ENCODE measurements around the gene CD300H.

CD300H gene

GRCh38 chr17:74547736-74548135 is 19.6 kb downstream of the CD300H start:
- no peak for DNase-seq

DNA sequence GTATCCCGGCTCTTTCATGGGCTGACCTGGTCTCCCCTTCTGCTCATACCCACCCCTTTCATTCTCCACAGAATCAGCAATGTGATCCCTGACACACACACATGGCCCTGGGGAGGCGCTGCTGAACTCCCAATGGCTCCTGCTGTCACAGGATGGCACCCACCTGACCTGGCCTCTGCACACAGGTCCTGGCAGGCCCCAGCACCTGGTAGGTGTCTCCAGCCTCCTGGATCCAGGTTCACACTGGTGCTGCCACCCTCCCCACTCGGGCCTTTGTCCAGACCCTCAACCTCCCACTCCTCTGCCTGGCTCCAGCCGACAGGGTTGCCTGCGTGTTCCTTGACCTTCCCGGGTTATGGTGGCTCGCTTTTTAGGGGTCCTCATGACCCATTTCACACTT is 20.0 kb downstream of the CD300H start:
- no peak for DNase-seq

DNA sequence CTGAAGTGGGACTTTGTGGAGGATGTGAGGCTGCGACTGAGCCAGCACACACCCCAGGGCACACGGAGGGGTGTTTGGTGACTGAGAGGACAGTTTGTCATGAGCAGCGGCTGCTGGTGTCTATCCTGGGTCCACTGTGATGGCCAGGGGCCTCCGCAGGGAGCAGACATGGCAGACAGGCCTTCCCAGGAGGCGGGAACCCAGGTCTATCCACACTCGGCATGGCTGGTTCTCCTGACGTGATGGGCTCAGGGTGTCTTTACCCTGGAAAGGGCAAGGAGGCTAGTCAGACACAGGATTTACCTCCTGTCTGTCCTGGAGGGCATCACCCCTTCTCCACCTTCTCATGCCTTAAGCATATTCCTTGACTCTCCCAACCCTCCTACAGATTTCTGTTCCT is 20.7 kb downstream of the CD300H start:
- no peak for DNase-seq

GRCh38 chr17:74545843-74546230 is 21.5 kb downstream of the CD300H start, which contains the start of gene CD300C:
Gene CD300C, minus strand, starts transcription at chr17:74546115. Its CDS starts 333 bp downstream, at chr17:74545782.
- no peak for DNase-seq

- no peak for DNase-seq
Measured at GRCh38 chr17:74544991-74545842, 22.1 kb downstream of the CD300H start.

GRCh38 chr17:74543891-74544760 is 23.2 kb downstream of the CD300H start:
- DNase-seq: no peak

GRCh38 chr17:74543406-74543805 is 23.9 kb downstream of the CD300H start:
- no peak for DNase-seq

GRCh38 chr17:74542727-74543383 is 24.5 kb downstream of the CD300H start:
- no peak for DNase-seq

DNA sequence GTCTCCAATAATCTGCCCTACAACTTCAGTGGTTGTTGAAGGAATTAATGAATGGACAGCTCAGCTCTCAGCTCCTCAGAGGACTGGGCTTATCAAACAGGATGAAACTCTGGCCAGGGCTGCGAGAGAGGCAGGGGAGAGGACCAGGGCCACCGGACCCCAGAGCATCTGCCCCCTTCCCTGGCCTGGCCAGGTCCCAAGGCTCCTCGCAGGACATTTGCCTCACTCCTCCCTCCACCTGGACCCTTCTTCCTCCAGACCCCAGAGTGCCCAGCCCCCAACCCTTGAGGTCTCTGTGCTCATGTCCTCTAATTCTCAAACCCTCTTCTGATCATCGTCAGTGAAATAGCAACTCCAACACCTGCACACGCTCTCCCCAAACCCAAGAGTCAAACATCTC is 25.1 kb downstream of the CD300H start:
- no peak for DNase-seq

DNA sequence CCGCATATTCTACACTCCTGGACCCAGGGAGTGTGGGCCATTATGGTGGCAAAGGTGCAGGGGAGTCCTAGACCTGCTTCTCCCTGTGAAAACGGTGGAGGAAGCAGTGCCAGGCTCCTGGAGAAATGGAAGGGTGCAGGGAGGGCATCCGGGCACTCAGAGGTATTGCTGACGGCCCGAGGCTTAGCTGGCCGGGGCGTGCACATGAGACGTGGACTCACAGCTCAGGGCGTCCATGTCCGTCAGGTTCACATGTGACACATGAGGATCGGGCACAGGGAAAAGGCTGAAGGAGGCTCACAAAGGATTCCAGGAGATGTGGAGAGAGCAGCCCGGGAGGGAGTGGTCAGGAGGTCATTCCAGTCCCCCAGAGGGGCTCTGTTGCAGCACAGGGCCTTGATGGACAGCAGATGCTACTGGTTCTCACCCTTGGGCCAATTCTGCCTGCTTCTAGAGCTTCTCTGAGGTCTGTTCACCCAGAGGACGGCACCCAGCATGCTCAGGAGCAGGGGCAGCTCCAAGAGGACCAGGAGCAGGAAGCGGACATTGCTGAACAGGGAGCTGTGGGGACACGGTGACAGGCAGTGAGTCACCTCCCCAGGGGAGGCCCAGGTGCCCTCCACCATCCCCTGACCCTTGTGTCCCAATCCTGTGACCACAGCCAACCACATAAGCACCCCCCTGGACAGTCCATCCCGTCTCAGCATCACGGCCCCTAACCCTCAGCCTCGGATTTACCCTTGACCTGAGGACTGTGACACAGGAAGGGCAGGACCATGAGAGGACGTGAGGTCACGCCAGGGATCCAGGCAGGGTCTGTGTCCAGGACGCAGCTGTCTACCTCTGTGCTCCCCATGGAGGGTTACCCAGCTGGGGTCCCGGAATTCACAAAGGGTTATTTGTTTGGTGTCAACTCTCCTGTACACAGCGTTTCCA is 25.9 kb downstream of the CD300H start:
- DNase-seq: no peak

- DNase-seq: no peak
Measured at GRCh38 chr17:74539281-74539820, 28.0 kb downstream of the CD300H start.

GRCh38 chr17:74536890-74537289 is 30.4 kb downstream of the CD300H start:
- DNase-seq: no peak

GRCh38 chr17:74532115-74532514 is 35.2 kb downstream of the CD300H start:
- no peak for DNase-seq

DNA sequence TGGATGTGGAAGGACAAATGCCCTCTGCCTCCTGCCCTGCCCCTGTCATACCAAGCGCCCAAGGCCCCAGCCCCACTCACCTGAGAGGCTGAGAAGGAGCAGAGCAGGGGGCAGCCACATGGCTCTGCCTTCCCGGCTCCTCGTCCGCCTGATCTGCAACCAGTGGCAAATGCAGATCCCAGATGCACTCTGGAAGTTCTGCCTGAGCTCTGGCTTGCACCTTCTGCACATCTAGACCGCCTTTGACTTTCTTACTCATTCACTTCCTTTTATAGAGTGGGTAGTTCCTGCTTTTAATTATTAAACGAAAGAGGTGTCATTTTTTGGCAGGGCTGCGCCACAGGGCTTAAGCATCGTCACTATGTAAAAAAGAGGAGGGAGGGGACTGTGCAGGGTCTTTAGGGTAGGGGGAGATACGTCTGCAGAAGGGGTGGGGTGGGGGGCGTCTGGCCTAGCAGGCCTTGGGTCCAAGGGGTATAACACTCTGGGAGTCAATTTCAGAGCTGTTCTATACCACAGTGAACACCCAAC is 36.0 kb downstream of the CD300H start, which contains the start of gene CD300LB:
Gene CD300LB (minus strand): TSS at position 245 of the 531 bp plus-strand sequence. CDS start 125 bp downstream, at position 120.
- no peak for DNase-seq

DNA sequence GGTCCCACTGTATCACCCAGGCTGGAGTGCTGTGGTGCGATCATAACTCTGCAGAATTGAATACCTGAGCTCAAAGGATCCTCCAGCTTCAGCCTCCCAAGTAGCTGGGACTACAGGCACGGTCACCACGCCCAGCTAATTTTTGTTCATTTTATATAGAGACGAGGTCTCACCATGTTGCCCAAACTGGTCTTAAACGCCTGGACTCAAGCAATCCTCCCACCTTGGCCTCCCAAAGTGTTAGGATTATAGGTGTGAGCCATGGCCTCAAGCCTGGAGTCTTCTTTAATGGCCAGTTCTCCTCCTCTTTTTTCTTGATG is 36.5 kb downstream of the CD300H start:
- no peak for DNase-seq

DNA sequence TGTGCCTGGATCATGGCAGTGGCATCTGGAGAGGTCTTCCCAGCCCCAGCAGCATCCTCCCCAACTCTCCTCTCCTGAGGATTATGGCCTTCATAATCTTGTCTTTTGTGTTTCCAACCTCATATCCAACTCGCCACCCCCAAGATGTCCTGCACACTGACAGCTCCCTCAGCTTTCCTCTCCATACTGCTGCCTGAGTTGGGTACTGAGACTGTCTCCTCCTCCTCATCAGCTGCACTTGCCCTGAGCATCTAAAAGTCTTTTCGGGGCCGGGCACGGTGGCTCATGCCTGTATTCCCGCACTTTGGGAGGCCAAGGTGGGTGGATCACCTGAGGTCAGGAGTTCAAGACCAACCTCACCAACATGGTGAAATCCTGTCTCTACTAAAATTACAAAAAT is 38.1 kb downstream of the CD300H start:
- DNase-seq: no peak

GRCh38 chr17:74528491-74529199 is 38.7 kb downstream of the CD300H start:
- DNase-seq: no peak

GRCh38 chr17:74527756-74528155 is 39.6 kb downstream of the CD300H start:
- no peak for DNase-seq

DNA sequence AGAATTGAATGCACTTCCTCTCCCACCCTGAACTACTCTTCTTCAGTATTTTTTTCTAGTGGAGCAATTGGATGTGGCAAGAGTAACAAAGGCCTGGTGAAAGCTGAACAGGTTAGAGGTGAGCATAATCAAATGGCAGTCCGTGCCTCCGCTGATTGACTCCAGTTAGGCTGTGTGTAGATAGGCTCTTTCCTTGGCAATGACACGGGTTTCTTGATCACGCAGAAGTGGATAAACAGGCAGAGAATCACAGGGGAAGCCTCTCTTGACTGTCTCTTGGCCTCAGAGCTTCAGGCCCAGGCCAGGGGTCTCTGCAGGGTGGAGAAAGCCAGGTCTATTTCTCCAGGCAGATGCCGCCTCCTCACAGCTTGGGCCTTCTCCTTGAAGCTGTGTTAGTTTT is 40.2 kb downstream of the CD300H start:
- no peak for DNase-seq

DNA sequence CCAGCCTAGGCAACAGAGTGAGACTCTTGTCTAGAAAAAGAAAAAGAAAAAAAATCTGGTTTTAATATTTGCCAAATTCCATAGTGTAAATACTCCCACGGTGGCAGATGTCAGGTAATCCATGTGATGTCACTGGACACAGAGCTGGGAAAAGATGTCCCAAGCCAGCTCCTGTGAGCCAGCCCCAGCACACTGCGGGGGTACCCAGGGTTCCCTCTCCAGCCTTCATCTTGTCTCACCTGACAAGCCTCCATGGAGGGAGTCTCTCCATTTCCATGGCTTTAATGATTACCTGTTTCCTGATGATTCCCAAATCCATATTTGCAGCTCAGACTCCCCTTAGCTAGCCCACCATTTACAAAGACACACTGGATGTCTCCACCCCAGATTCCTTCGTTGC is 40.6 kb downstream of the CD300H start:
- DNase-seq: no peak

DNA sequence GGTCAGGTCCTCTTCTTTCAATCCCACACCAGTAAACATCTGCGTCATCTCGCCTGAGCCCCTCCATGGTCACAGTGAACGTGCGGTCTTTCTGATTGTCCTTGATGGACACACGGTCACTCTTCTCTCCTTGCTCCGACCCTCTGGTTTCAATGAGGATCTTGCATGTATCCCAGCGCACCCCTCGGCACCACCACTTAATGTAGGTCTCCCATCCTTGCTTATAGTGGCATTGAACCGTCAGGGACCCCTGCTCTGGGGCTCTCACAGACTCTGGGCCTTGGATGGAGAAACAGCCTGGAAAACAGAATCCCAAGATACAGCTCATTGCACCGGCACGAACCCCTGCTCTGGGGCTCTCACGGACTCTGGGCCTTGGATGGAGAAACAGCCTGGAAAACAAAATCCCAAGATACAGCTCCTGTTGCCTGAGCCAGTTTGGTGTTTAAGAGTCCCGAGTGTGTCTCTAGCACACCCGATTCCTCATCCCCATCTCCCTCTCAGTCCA is 41.5 kb downstream of the CD300H start:
- no peak for DNase-seq
